HG02943 (cell line): ENCODE measurements around the gene REN.

Experiments
- ATAC-seq: cut with Tn5 transposase; IDR thresholded peaks from one replicate; pipeline ENCODE4 v1.9.1; 2021; ENCODE audit warnings: mild to moderate bottlenecking, low read depth, moderate library complexity; ENCODE audit not compliant: unreplicated experiment

Gene REN

GRCh38 chr1:204192046-204192445, 25.9 kb upstream of the REN start:
- no peak for ATAC-seq

GRCh38 chr1:204191456-204191855, 25.3 kb upstream of the REN start:
- ATAC-seq = no peak

- ATAC-seq = no peak
Measured at GRCh38 chr1:204190212-204191211, 24.4 kb upstream of the REN start.

- no peak for ATAC-seq
Measured at GRCh38 chr1:204188959-204189639, 23.0 kb upstream of the REN start.

GRCh38 chr1:204186597-204186996, 20.5 kb upstream of the REN start:
- ATAC-seq = no peak

GRCh38 chr1:204181116-204181515, 15.0 kb upstream of the REN start:
- ATAC-seq = no peak

GRCh38 chr1:204180133-204180532, 14.0 kb upstream of the REN start:
- ATAC-seq = no peak

GRCh38 chr1:204178487-204179281, 12.5 kb upstream of the REN start:
- no peak for ATAC-seq

- ATAC-seq = no peak
Measured at GRCh38 chr1:204177133-204177532, 11.0 kb upstream of the REN start.

GRCh38 chr1:204176049-204176448, 9.9 kb upstream of the REN start:
- ATAC-seq = no peak

- no peak for ATAC-seq
Measured at GRCh38 chr1:204174958-204175357, 8.8 kb upstream of the REN start.

GRCh38 chr1:204172404-204173029, 6.4 kb upstream of the REN start:
- ATAC-seq = no peak

GRCh38 chr1:204171751-204172178, 5.6 kb upstream of the REN start:
- ATAC-seq = no peak

- ATAC-seq = no peak
Measured at GRCh38 chr1:204170494-204171155, 4.5 kb upstream of the REN start.

- ATAC-seq = no peak
Measured at GRCh38 chr1:204169858-204170257, 3.7 kb upstream of the REN start.

GRCh38 chr1:204167730-204168129, 1.6 kb upstream of the REN start:
- ATAC-seq = no peak

- no peak for ATAC-seq
Measured at GRCh38 chr1:204162494-204163074, 3.6 kb downstream of the REN start.

- no peak for ATAC-seq
Measured at GRCh38 chr1:204161609-204162493, 4.3 kb downstream of the REN start.
